Non-pigmented ciliary epithelial cell (primary cell): ENCODE results near the gene TRIM54.

ENCODE experiments used
- DNase-seq: peaks from one replicate; pipeline ENCODE4 v3.0.0-alpha.2; 2010; ENCODE audit warnings: low read depth

Gene TRIM54

GRCh38 chr2:27281855-27282559 lies at the start of gene TRIM54:
Gene TRIM54 (plus strand): TSS chr2:27282429. CDS start chr2:27282732, 303 bp downstream.
- no peak for DNase-seq

DNA sequence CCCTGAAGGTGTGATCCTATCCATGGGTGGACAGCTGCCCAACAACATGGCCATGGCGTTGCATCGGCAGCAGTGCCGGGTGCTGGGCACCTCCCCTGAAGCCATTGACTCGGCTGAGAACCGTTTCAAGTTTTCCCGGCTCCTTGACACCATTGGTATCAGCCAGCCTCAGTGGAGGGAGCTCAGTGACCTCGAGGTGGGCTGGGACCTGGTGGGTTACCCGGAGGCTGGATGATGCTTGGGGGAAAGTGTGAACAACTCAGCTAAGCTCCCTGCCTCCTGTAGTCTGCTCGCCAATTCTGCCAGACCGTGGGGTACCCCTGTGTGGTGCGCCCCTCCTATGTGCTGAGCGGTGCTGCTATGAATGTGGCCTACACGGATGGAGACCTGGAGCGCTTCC lies 48.9 kb upstream of the TRIM54 start:
- no peak for DNase-seq

GRCh38 chr2:27236136-27236535 lies 46.1 kb upstream of the TRIM54 start:
- no peak for DNase-seq

DNA sequence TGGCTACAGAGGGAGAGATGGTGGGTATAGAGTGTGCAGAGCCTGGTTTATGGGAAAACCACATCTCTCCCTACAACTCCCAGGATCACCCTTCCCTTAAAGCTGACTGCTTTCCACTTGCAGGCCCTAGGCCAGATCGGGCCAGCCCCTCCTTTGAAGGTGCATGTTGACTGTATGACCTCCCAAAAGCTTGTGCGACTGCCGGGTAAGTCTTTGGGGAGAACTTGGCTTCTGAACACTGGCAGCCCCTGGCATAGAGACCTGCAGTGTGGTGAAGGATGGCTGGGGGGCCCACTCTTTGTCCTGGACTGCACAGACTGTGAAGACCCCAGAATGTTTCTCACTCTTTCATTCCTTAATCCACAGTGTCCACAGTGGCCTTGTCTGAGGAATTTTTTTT lies 45.6 kb upstream of the TRIM54 start:
- no peak for DNase-seq

DNA sequence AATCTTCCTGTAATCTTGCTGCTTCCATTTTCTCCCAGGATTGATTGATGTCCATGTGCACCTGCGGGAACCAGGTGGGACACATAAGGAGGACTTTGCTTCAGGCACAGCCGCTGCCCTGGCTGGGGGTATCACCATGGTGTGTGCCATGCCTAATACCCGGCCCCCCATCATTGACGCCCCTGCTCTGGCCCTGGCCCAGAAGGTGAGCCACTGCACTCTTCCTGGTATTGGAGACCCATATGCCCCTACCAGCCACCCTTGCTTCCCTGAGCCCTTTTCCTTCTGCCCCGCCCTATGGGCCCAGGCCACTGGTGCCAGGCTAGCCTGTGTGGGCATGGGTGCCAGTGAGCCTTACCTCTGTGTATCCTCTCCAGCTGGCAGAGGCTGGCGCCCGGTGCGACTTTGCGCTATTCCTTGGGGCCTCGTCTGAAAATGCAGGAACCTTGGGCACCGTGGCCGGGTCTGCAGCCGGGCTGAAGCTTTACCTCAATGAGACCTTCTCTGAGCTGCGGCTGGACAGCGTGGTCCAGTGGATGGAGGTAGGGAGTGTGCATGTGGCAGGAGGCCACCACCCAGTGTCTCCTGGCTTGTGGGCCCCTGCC lies 44.8 kb upstream of the TRIM54 start:
- no peak for DNase-seq

DNA sequence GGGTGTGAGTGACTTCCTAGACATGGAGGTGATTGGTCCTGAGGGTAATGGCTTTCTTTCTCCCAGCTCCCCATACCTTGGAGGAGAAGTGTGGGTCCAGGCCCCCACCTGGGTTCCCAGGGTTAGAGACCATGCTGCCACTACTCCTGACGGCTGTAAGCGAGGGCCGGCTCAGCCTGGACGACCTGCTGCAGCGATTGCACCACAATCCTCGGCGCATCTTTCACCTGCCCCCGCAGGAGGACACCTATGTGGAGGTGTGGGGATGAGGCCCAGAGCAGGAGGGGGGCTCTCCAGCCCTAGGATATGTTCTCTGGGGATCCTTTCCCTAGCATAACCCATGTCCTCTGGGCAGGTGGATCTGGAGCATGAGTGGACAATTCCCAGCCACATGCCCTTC lies 43.3 kb upstream of the TRIM54 start:
- DNase-seq: no peak

GRCh38 chr2:27240406-27240805 lies 41.8 kb upstream of the TRIM54 start:
- no peak for DNase-seq

DNA sequence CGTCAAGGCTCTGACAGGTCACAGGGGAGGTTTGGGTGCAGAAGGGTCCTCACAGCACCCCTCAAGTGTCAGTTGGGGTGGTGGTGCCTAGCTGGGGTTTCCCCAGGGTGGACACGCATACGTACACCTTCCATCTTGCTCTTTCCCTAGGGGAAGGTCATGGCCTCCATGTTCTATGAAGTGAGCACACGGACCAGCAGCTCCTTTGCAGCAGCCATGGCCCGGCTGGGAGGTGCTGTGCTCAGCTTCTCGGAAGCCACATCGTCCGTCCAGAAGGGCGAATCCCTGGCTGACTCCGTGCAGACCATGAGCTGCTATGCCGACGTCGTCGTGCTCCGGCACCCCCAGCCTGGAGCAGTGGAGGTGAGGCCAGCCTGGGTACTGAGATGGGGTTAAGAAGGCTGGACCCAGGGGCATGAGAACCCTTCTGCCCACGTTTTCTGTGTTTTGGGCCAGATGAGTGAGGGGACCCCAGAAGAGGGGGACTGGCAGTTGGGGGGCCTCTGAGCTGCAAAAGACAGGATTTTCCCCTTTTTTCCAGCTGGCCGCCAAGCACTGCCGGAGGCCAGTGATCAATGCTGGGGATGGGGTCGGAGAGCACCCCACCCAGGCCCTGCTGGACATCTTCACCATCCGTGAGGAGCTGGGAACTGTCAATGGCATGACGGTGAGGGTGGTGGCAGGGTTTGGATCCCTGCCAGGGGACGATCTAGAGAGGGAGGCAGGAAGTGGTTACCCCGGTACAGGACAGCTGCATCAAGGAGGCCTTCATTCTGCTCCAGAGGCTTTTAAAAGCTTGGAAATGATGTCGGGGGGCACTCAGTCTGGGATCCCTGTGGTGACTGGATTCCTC lies 40.2 kb upstream of the TRIM54 start:
- DNase-seq: no peak

DNA sequence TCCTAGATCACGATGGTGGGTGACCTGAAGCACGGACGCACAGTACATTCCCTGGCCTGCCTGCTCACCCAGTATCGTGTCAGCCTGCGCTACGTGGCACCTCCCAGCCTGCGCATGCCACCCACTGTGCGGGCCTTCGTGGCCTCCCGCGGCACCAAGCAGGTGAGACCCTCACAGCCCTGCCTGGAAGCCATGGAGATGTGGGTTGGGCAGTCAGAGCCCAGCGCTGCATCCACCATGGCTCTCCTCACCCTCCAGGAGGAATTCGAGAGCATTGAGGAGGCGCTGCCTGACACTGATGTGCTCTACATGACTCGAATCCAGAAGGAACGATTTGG lies 39.6 kb upstream of the TRIM54 start:
- DNase-seq: no peak

- DNase-seq: no peak
These were observed 38.7 kb upstream of the TRIM54 start for GRCh38 chr2:27243391-27244130.

GRCh38 chr2:27245116-27245515 lies 37.1 kb upstream of the TRIM54 start:
- DNase-seq: no peak

- no peak for DNase-seq
These were observed 36.6 kb upstream of the TRIM54 start for GRCh38 chr2:27245626-27246025.

DNA sequence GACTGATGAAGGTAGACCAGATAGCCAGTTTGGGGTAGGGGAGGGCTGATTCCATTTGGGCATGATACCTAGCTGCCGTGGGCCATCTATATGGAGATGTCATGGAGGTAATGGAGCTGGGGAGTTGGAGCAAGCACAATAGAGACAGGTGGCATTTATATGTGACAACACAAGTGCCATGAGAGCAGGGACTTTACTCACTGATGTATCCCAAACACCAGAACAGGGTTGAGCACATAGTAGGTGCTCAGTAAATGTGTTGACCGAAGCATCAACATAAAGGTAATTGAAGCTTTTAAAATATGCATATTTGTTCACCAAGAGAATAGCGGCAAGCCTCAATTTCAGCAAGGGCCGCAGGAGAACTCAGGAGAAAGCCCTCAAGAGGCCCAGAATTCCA lies 34.3 kb upstream of the TRIM54 start:
- DNase-seq: no peak

- DNase-seq: no peak
These were observed 32.9 kb upstream of the TRIM54 start for GRCh38 chr2:27249159-27249890.

DNA sequence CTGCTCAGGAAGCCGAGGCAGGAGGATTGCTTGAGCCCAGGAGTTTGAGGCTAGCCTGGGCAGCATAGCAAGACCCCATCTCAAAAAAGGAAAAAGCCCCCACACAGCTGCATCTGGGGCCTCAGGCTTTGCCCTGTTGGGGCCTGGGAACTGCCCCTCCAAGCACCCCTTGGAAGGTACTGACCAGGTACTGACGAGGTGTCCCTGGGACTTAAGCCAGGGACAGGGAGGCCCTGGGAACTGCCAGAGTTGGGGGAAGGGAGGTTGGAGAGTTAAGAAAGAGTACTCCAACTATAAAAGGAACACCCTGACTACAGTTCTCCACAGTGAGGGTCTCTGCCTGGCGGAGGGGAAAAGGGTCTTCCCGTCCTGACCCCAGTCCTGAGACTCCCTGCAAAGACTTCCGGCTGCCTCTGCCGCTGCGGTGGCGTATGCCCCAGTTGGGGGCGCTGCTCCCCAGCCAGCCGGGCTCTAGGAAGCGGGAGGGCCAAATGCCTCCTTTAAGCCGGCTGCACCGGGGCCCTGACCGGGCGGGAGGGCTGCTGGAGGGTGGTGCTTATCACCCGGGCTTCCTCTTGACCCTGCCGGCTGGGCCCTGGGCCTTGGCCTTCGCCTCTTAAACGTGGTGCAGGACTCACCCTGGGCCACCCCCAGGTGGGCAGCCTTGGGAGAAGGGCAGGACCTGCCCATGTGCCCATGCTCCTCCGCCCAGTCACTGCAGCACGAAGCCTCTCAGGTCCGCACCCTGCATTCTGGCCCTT lies 32.2 kb upstream of the TRIM54 start:
- DNase-seq: no peak

DNA sequence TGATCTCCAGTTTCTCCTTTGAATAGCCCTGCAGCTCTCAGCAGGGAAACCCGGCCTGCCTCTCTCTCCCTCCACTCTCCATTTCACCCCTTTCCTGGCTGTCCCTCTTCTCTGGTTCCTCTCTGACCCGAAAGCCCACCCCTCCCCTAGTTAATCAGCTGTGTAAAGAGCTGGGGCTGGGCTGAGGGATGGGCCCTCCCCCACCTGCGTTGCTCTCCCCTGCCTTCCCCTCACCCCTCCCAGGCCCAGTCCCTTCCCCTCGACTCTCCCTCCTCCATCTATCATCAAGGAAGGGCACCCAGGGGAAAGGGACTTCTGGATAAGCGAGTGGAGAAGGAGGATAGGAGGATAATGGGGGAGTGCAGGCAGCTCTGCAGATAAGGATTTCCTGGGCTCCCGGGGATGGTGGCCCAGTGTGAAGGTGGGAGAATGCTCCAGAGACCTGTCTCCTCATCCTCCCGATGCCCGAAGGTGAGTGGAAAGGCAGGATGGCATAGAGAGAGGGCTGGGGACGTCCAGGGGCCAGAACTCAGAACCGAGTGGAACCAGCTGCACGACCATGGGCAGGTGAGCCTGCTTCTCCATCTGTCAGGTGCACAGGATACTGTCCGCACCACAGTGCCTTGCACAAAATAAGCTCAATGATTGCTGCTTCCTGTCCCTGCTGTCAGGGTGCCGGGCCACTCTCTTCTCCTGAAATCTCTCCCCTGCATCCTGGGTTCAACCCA lies 31.4 kb upstream of the TRIM54 start:
- DNase-seq: no peak

DNA sequence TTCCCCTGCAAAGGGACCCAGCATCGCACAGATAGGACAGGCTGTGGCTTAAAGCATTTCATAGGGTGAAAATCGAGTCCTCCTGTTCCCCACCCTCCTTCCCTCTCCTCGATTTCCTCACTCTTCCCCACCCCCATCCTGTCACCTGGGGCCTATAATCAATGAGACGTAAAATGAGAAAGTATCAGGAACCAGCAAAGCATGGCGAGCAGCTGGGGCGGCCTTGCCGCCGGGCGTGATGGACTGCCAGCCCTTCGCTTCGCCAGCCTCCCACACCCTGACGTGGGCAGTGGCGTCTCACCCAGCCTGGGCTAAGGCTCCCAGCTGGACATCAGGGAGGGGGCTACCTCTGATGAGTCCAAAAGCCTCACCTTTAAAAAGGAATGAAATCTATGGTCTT lies 30.5 kb upstream of the TRIM54 start:
- DNase-seq: no peak

DNA sequence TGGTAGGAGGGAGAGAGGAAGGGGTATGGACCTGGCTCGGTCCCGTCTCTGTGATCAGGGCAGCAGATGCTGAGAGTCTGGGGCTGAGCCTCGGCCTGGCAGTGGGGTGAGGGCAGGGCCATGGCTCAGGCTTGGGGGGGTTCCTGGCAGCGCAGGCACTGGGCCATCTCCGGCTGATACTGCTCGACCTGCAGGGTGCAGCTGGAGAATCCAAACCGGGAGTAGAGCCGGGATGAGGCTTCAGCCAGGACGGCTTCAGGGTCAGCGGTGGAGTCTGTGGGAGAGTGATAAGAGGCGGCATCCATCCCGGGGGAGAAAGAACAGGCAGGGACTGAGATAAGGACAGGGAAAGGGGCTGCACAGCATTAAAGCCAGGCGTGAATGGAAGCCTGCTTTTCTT lies 27.0 kb upstream of the TRIM54 start:
- no peak for DNase-seq

GRCh38 chr2:27255660-27256059 lies 26.6 kb upstream of the TRIM54 start:
- no peak for DNase-seq

DNA sequence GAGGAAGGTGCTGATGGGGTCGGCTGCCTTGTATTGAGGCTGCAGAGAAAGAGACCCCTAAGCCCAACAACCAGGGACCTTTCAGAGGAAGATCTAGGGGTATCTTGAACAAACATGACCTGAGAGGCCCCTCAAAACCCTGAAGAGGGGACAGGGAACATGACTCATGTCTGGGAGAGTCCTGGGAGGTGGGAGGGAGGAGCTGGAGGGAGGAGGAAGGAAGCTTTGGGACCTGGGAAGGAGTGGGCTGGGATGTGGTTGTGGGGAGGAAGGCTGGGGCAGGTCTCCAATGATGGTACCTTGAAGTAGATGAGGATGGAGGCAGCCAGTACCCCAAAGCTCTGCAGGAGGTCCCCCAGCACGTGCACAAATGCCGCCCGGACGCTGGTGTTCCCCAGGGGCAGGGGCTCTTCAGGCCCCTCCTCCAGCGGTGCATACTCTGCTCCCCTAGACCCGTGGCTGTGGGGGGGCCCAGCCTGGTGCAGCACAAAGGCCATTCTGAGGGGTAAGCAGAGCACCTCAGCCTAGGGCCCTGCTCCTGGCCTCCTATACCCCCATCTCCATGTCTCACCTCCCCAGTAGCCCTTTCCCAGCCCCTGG lies 25.3 kb upstream of the TRIM54 start:
- DNase-seq: no peak
